HCT116 (cell line): ENCODE results near the gene IBA57. TPM values are rescaled to one million over a fixed set of nuclear protein-coding genes. Genes with fewer than 3 reads are reported as not detected.

ENCODE experiments used
- ATAC-seq: fragments of 200-7000 bp; cut with Tn5 transposase; 2 replicates; pipeline ENCODE4 v1.9.1; 2020; ENCODE audit warnings: mild to moderate bottlenecking, moderate library complexity
- BruUV-seq: library from RNA; stranded (reverse); fragments of 400-500 nt; replicated peaks from 2 replicates; lab custom pipeline; 2021; lab: Mats Ljungman, UMichigan
- CTCF ChIA-PET: fragments of 300-600 bp; sonication (Branson Sonifier 250); formaldehyde crosslinking; loops from one replicate; lab custom pipeline; 2021; ENCODE audit warnings: antibody characterized with exemption; lab: Charles Lee
- POLR2A ChIA-PET: fragments of 300-600, 350-600 bp; sonication (Branson Sonifier 250); formaldehyde crosslinking; loops from one replicate; lab custom pipeline; 2021; ENCODE audit warnings: antibody characterized with exemption; lab: Charles Lee
- RAD21 ChIA-PET, 2 experiments: fragments of 300-600 bp; sonication (Branson Sonifier 250); formaldehyde crosslinking; loops; one replicate each; lab custom pipeline; 2023; ENCODE audit warnings: low total read pairs in 2 of 2; ENCODE audit not compliant: uncharacterized antibody in 2 of 2, unreplicated experiment in 2 of 2, low non-redundant PET in 1 of 2; lab: Charles Lee
- DNase-seq: peaks from one replicate; pipeline ENCODE4 v3.0.0-alpha.2; 2010; ENCODE audit warnings: low read depth, low spot score
- H2AFZ ChIP-seq: fragments of 200-600 bp; shearing (Covaris generic), sonication (generic); 2 replicates; pipeline ENCODE4 v1.6.1; 2017; ENCODE audit warnings: low read depth, mixed run types, mixed read lengths, antibody characterized with exemption, low read length; ENCODE audit not compliant: poor library complexity, severe bottlenecking
- H3K27ac ChIP-seq: 2 replicates; pipeline ENCODE4 v1.5.1; 2012; ENCODE audit warnings: low read depth, low read length
- H3K27me3 ChIP-seq: fragments of 200-600 bp; sonication (generic); 2 replicates; pipeline ENCODE4 v1.6.1; 2016; ENCODE audit warnings: mixed run types, low read length, mixed read lengths; ENCODE audit not compliant: insufficient read depth
- H3K36me3 ChIP-seq, 2 experiments: fragments of 200-500 bp in 1 of 2; fragments of 200-600 bp in 1 of 2; sonication (Bioruptor generic) in 1 of 2; sonication (generic) in 1 of 2; 2 replicates each; pipeline versions ENCODE4 v1.5.1 to v1.6.1; 2014 to 2016; ENCODE audit warnings: low read length in 2 of 2, inconsistent platforms in 1 of 2, mixed read lengths in 1 of 2, mixed run types in 1 of 2; ENCODE audit not compliant: insufficient read depth in 2 of 2, control insufficient read depth in 1 of 2
- H3K4me1 ChIP-seq, 2 experiments: fragments of 200-600 bp in 1 of 2; sonication (generic) in 1 of 2; 2 replicates each; pipeline versions ENCODE4 v1.5.1 to v1.6.1; 2012 to 2017; ENCODE audit warnings: low read length in 2 of 2, inconsistent platforms in 1 of 2, mild to moderate bottlenecking in 1 of 2, mixed read lengths in 1 of 2, mixed run types in 1 of 2, moderate library complexity in 1 of 2; ENCODE audit not compliant: insufficient read depth in 2 of 2, control insufficient read depth in 1 of 2
- H3K4me2 ChIP-seq: fragments of 200-600 bp; sonication (generic); 2 replicates; pipeline ENCODE4 v1.6.1; 2017; ENCODE audit warnings: mixed run types, low read length, mixed read lengths
- H3K4me3 ChIP-seq, 2 experiments: fragments of 200-600 bp in 1 of 2; sonication (generic) in 1 of 2; replicated peaks in 1 of 2; 2 replicates each; pipeline ENCODE4 v1.5.1; 2011 to 2016; ENCODE audit warnings: low read length in 2 of 2, control low read depth in 1 of 2, low read depth in 1 of 2, mild to moderate bottlenecking in 1 of 2, mixed read lengths in 1 of 2, mixed run types in 1 of 2
- H3K79me2 ChIP-seq: fragments of 200-600 bp; sonication (generic); 2 replicates; pipeline ENCODE4 v1.6.1; 2017; ENCODE audit warnings: mild to moderate bottlenecking, mixed run types, low read length, moderate library complexity, mixed read lengths; ENCODE audit not compliant: insufficient read depth
- H3K9ac ChIP-seq: fragments of 200-600 bp; sonication (generic); 2 replicates; pipeline ENCODE4 v1.6.1; 2016; ENCODE audit warnings: low read length, mixed read lengths
- H3K9me2 ChIP-seq: fragments of 200-600 bp; sonication (generic), shearing (Covaris generic); 2 replicates; pipeline ENCODE4 v1.6.1; 2017; ENCODE audit warnings: mixed run types, mild to moderate bottlenecking, moderate library complexity; ENCODE audit not compliant: insufficient read depth
- H3K9me3 ChIP-seq, 2 experiments: fragments of 200-500 bp in 1 of 2; fragments of 200-600 bp in 1 of 2; sonication (Bioruptor generic) in 1 of 2; sonication (generic) in 1 of 2; 2 replicates each; pipeline ENCODE4 v1.6.1; 2014 to 2017; ENCODE audit warnings: low read length in 2 of 2, mixed read lengths in 2 of 2, inconsistent platforms in 1 of 2, low read depth in 1 of 2, mild to moderate bottlenecking in 1 of 2, mixed run types in 1 of 2, moderate library complexity in 1 of 2; ENCODE audit not compliant: control insufficient read depth in 1 of 2, insufficient read depth in 1 of 2
- H4K20me1 ChIP-seq: fragments of 200-600 bp; sonication (generic), shearing (Covaris generic); 2 replicates; pipeline ENCODE4 v1.6.1; 2017; ENCODE audit warnings: mixed run types, mild to moderate bottlenecking, moderate library complexity; ENCODE audit not compliant: insufficient read depth
- ATF3 ChIP-seq: IDR thresholded peaks from 2 replicates; pipeline ENCODE4 v1.6.1; 2012
- CTCF ChIP-seq, 3 experiments: fragments of 200-600 bp in 1 of 3; sonication (generic) in 1 of 3; IDR thresholded peaks in 2 of 3; conservative IDR thresholded peaks in 1 of 3; 2 replicates each; pipeline ENCODE4 v1.5.1; 2012 to 2017; ENCODE audit warnings: low read depth in 2 of 3, low read length in 2 of 3, antibody characterized with exemption in 1 of 3, borderline replicate concordance in 1 of 3, control low read depth in 1 of 3, mild to moderate bottlenecking in 1 of 3, mixed read lengths in 1 of 3, mixed run types in 1 of 3, moderate library complexity in 1 of 3; ENCODE audit not compliant: insufficient read depth in 1 of 3
- ELF1 ChIP-seq: IDR thresholded peaks from 2 replicates; pipeline ENCODE4 v1.6.1; 2012; ENCODE audit warnings: low read depth, borderline replicate concordance
- JUND ChIP-seq: IDR thresholded peaks from 2 replicates; pipeline ENCODE4 v1.6.1; 2012
- MAX ChIP-seq: IDR thresholded peaks from 2 replicates; pipeline ENCODE4 v1.6.1; 2012
- POLR2A ChIP-seq: IDR thresholded peaks from 2 replicates; pipeline ENCODE4 v1.7.0; 2011; ENCODE audit warnings: borderline replicate concordance; ENCODE audit not compliant: insufficient read depth, insufficient read length; ENCODE audit errors: extremely low read depth
- RAD21 ChIP-seq: IDR thresholded peaks from 2 replicates; pipeline ENCODE4 v1.6.1; 2012; ENCODE audit warnings: low read depth, mild to moderate bottlenecking
- REST ChIP-seq: IDR thresholded peaks from 2 replicates; pipeline ENCODE4 v1.6.1; 2012; ENCODE audit warnings: low read depth
- SP1 ChIP-seq: IDR thresholded peaks from 2 replicates; pipeline ENCODE4 v1.6.1; 2012; ENCODE audit warnings: low read depth
- TCF7L2 ChIP-seq: IDR thresholded peaks from 2 replicates; pipeline ENCODE4 v1.7.0; 2011; ENCODE audit warnings: borderline replicate concordance, inconsistent platforms; ENCODE audit not compliant: insufficient read depth, insufficient read length; ENCODE audit errors: extremely low read depth
- YY1 ChIP-seq: IDR thresholded peaks from 2 replicates; pipeline ENCODE4 v1.6.1; 2011; ENCODE audit warnings: low read length, low read depth, moderate library complexity, mild to moderate bottlenecking; ENCODE audit not compliant: insufficient replicate concordance; ENCODE audit errors: extremely low read depth
- ZBTB33 ChIP-seq: IDR thresholded peaks from 2 replicates; pipeline ENCODE4 v1.6.1; 2011; ENCODE audit warnings: mild to moderate bottlenecking, low read length, moderate library complexity; ENCODE audit not compliant: insufficient replicate concordance; ENCODE audit errors: extremely low read depth
- ZFX ChIP-seq: fragments of 450-650 bp; IDR thresholded peaks from 2 replicates; pipeline ENCODE4 v1.6.1; 2017
- intact Hi-C: fragments of 100-400 bp; cut with micrococcal nuclease; formaldehyde crosslinking; loops from 2 replicates; pipeline ENCODE4 v1.10.0; 2022
- total RNA-seq: library from RNA; stranded (reverse); gene quantifications from one replicate; pipeline ENCODE4 v1.2.1, GENCODE V29; 2021; ENCODE audit not compliant: unreplicated experiment

IBA57 gene
- total RNA-seq, 1 experiment from 2014 or later, result 11.6 TPM

- RAD21 ChIA-PET, result no interaction called here
- Histone ChIP-seq H3K4me2 (no peak overlapping the region), H4K20me1 (no peaks in the 10 kb centered on the region), H3K27me3 (no peaks in the 10 kb centered on the region), H2AFZ (no peak overlapping the region), H3K27ac (no peak overlapping the region), H3K9ac (no peak overlapping the region), H3K79me2 (peaks cover 28% of the 10 kb centered on the region), H3K36me3 (no peaks in the 10 kb centered on the region), H3K4me1 (peaks cover 11 to 24% of the 10 kb centered on the region in 2 experiments), H3K4me3 (no peak overlapping the region), H3K9me3 (no peaks in the 10 kb centered on the region), H3K9me2 (no peaks in the 10 kb centered on the region)
- ATAC-seq (no peak), DNase-seq (no peak)
- intact Hi-C loops, result no loop called here
- POLR2A ChIA-PET, result no interaction called here
- no peak for TF ChIP-seq ELF1
- TF ChIP-seq JUND, result no peak
- no peak for TF ChIP-seq MAX
- no peak for TF ChIP-seq REST
- TF ChIP-seq ZFX, result no peak
- no peak for TF ChIP-seq SP1
- no peak for TF ChIP-seq CTCF (IDR thresholded peaks at IDR 0.05 in 2 of 3, conservative IDR thresholded peaks at IDR 0.05 in 1 of 3; ENCODE audit: borderline replicate concordance in 1 of 3, insufficient read depth in 1 of 3, low read depth in 2 of 3, low read length in 2 of 3)
- no peak for TF ChIP-seq POLR2A
- no peak for TF ChIP-seq ATF3
- TF ChIP-seq ZBTB33, result no peak
- no peak for TF ChIP-seq YY1
- no peak for TF ChIP-seq TCF7L2
- no peak for TF ChIP-seq RAD21
- CTCF ChIA-PET, result no interaction called here
- BruUV-seq, result no TSS peak
These were observed 5.8 kb downstream of the IBA57 start for GRCh38 chr1:228171221-228171891.
